NCI-H226 (cell line): ENCODE results near the gene NPIPB6.

Experiments used
- DNase-seq: peaks from one replicate; pipeline ENCODE4 v3.0.0-alpha.2; 2015

NPIPB6 gene

DNA sequence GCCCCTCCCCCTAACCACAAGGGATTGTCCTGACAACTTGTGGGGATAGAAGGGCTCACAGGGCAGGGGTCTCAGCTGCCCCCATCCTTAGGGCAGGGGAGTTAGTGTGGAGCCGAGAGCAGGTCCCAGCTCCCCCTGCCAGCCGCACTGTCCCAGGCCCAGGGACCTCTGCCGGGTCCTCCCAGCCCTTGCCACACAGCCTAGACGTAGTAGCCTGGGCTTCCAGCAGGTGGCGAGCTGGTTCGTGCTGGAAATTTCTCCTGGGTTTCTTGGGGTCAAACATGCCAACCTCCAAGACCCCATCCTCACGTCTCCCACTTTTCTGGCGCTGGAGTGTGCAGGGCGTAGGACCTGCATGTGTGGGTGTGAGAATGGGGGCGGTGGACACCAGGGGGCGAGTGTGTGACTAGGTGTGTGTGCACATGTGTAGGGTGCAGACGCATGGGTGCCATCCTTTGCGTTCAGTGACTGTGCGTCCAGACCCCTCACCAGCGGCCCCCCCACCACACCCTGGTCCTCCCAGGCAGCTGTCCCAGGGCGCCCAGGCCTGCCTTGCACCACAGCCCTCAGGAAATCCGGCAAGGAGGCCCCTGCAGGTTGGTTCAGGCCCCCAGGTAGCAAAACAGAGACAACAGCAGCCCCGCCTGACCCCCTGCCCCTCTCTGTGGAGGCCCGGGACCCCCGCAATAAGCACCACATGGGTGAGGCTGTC is 41.5 kb downstream of the NPIPB6 start:
- no peak for DNase-seq

DNA sequence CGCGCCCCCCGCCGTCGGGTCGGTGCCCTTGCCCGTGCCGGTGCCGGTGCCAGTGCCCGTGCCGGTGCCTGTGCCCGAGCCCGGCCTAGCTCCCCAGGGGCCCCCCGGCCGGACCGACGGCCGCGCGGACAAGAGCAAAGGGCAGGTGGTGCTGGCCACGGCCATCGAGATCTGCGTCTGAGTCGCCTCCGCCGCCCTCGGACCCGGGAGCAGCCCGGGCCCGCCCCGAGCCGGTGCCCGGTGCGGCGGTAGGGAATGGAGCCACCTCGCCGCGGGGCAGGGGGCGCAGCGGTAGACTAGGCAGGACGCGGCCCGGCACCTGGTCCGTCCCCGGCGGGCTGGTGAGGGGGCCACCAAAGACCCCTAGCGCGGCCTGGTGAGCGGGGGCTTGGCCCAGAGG is 42.6 kb downstream of the NPIPB6 start:
- no peak for DNase-seq

DNA sequence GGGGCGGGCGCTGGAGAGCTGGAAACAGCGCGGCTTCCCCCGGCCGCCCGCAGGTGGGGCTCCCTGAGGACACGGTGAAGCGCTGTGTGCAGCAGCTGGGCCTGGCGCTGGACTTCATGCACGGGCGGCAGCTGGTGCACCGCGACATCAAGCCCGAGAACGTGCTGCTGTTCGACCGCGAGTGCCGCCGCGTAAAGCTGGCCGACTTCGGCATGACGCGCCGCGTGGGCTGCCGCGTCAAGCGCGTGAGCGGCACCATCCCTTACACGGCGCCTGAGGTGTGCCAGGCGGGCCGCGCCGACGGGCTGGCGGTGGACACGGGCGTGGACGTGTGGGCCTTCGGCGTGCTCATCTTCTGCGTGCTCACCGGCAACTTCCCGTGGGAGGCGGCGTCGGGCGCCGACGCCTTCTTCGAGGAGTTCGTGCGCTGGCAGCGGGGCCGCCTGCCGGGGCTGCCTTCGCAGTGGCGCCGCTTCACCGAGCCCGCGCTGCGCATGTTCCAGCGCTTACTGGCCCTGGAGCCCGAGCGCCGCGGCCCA is 43.2 kb downstream of the NPIPB6 start:
- DNase-seq, result no peak

- DNase-seq, result no peak
These were observed 43.8 kb downstream of the NPIPB6 start for GRCh38 chr16:28319476-28320022.

DNA sequence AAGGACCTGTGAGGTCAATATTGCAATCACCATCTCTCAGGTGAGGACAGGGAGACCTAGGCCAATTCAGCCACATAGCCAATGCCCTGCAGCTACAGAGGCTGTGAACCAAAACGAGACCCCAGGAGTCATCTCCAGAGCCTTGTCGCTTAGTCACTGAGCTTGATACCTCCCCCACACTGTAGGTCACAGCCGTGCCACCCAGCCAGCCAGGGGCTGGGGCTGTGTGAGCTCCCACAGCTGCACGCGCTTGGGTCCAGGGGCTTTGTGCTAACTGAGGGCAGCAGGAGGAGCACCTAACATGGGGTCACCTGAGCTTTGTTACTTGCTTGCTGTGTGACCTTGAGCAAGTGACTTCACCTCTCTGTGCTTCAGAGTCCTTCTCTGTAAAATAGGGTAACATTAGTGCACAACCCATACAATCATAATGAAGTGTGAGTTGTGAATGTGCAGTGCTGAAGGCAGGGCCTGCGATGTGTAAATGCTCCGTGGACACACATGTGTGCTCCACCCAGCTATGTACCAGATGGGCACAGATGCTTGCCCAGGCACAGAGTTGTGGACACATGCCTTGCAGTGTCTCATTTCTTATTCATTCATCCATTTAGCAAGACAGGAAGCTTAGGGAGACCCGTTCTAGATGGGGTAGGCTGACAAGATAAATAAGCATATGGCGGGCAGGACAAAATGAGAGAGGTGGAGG is 45.1 kb downstream of the NPIPB6 start:
- no peak for DNase-seq

- DNase-seq, result peak; percentile 12
These were observed 46.0 kb downstream of the NPIPB6 start for GRCh38 chr16:28317040-28317880.

- DNase-seq, result no peak
These were observed 47.3 kb downstream of the NPIPB6 start for GRCh38 chr16:28316054-28316453.

GRCh38 chr16:28313587-28313986 is 49.7 kb downstream of the NPIPB6 start:
- DNase-seq, result no peak

- DNase-seq, result no peak
These were observed 51.0 kb downstream of the NPIPB6 start for GRCh38 chr16:28312327-28312726.

DNA sequence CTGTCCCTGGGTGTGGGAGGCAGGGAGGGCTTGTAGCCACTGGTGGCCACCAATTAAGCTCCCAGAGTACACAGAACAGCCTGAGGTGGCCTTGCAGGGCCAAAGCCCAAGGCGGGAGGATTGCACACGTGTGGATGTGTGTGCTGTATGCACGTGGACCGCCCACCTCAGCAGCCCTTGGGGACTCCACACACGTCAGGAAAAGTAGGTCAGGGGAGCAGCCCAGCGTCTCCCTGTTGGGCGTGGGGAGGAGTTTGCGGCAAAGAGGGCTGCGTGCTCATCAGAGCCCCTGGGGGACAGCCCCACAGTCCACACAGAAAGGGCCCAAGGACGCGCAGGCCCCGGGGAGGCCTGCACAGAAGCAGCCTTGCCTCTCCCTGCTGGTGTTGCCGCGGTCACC is 51.4 kb downstream of the NPIPB6 start:
- no peak for DNase-seq

GRCh38 chr16:28311413-28311812 is 51.9 kb downstream of the NPIPB6 start:
- DNase-seq, result no peak

DNA sequence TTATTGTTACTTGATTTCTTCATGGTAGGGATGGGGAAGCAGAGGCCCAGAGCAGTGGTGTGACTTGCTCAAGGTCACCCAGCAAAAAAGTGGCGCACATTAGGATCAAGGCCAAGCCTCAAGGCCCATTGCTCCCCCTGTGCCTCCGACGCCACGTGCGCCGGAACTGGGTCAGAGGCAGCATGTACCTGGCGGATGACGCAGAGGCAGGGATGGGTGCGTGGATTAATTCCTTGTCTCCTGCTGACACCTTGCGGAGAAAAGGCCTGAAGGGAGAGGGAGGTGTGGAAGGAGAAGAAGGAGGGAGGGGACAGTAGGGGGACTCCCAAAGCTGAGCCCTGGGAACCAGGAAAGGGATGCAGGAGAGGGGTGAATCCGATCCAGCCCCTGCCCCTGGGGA is 52.5 kb downstream of the NPIPB6 start:
- no peak for DNase-seq

DNA sequence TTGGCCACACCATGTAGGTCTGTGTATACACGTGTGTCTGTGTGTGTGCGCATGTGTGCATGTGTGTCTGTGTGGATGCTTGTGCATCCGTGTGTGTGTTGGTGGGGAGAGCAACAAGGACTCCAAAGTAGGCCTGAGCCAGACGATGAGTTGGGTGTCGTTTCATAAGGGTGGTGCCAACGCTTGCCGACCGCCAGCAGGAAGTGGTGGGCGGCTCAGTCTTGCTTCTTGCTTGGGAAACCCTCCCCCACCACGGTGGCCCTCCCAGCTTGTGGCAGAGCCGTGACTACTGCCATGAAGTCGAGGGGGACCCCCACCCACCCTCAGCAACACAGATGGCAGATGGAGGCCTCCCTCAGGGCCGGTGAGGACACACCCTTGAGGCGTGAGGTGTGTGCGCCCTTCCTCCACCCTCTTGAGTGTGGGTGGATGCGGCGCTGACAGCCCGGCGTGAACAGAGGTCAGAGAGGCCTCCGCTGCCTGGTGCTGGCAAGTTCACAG is 53.4 kb downstream of the NPIPB6 start:
- DNase-seq, result no peak

- DNase-seq, result no peak
These were observed 54.3 kb downstream of the NPIPB6 start for GRCh38 chr16:28308794-28309584.

GRCh38 chr16:28307936-28308335 is 55.4 kb downstream of the NPIPB6 start:
- DNase-seq, result no peak

DNA sequence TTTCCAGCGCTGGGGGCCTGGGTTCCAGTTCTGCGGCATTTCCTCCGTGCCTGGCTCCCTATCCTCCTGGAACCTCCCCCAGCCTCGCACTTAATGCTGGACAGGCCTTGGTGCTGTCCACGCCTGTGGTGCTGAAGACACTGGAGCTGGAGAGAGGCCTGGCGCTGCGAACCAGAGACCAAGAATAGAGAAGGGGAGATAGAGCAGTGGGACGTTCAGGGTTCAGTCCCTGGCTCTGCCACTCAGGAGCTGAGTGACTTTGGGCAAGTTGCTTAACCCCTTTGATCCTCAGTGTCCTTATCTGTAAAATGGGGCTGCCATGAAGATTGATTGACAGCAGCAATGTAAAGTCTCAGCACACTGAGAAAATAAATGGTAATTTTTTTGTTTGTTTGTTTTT is 59.1 kb downstream of the NPIPB6 start:
- peak; percentile 57 for DNase-seq

DNA sequence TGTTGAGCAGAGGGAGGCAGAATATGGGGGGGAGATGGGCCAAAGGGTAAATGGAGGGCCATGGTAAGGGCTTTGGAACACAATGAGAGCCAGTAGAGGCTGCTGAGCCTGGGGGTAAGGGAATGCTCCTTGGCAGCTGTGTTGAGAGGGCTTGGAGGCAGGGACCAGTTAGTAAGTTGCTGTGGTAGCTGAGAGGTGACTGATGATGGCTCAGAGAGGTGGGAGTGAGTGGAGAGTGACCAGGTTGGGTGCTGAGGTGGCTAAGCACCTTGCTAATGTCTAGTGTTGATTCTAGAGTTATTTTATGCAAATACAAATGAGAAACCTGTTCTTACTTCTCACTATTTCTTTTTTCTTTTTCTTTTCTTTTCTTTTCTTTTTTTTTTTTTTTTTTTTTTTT is 60.2 kb downstream of the NPIPB6 start:
- no peak for DNase-seq

GRCh38 chr16:28301620-28302019 is 61.7 kb downstream of the NPIPB6 start:
- DNase-seq, result no peak

DNA sequence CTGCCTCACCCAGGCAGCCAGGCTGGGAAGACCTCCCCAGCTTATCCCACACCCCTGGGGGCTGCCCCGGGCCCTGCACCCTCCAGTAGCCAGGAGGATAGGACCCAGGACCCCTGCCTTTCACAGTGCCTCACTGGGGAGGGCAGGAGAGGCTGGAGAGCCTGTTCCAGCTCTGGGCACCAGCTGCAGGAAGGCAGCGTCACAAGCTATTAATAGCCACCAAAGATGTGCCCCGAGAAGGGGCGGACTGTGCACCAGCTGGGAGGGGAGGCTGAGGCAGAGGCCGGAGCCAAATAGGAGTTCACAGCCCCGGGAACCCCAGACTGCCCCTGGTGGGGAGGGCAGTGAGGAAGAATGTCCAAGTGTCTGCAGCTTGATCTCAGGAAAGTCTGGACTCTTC is 62.2 kb downstream of the NPIPB6 start:
- no peak for DNase-seq

DNA sequence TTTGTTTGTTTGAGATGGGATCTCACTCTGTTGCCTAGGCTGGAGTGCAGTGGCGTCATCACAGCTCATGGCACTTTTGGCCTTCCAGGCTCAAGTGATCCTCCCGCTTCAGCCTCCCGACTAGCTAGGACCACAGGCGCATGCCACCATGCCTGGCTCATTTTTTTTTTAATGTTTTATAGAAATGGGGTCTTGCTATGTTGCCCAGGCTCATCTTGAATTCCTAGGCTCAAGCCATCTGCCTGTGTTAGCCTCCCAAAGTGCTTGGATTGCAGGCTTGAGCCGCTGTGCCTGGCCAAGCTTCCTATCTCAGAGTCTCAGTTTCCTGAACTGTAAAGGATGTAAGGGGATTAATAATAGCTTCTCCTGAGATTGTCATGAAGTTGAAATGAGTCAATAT is 63.0 kb downstream of the NPIPB6 start:
- DNase-seq, result no peak

DNA sequence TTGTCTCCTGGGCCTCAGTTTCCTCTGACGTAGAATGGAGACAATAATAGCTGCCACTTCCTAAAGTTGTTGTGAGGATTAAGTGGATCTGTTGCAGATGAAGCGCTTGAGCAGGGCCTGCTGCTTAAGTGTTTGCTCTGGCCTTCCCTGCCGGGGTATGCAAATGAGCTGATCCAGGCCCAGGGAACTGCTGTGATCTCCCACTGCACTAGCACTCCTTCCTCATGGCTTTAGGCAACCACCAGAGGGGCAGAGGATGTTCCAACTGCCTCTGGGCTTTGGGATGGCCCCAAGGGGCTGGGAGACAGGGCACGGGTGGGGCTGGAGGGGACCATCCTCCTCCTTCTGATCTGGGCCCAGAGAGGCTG is 64.8 kb downstream of the NPIPB6 start:
- no peak for DNase-seq
